ENCODE measurements around the gene EXOC2.
"Not testable (repeated sequence)": the region's sequence is repeated elsewhere in the genome, so short reads cannot be mapped to it uniquely, and the experiment has no call there.

The EXOC2 gene

GRCh38 chr6:710601-711571 lies 17.9 kb upstream of the EXOC2 start:
- intact Hi-C loops (cut with DNase I) = no loop called here
- DNase-seq = peak; percentile 26 to 94 (median 65)

- intact Hi-C loops (cut with DNase I) = no loop called here
- no peak for DNase-seq
These were observed 16.6 kb upstream of the EXOC2 start for GRCh38 chr6:709471-710056.

GRCh38 chr6:708237-708598 lies 15.3 kb upstream of the EXOC2 start:
- intact Hi-C loops (cut with DNase I) = no loop called here
- DNase-seq = no peak

GRCh38 chr6:707576-708236 lies 14.8 kb upstream of the EXOC2 start:
- DNase-seq = no peak

GRCh38 chr6:706819-707381 lies 14.0 kb upstream of the EXOC2 start:
- intact Hi-C loops (cut with DNase I) = no loop called here
- no peak for DNase-seq

More at GRCh38 chr6:707576-708236, 14.8 kb upstream of the EXOC2 start:
- intact Hi-C loops (cut with DNase I) = no loop called here

GRCh38 chr6:706146-706545 lies 13.2 kb upstream of the EXOC2 start:
- intact Hi-C loops (cut with DNase I) = no loop called here
- no peak for DNase-seq

- DNase-seq = no peak
- intact Hi-C loops (cut with DNase I) = no loop called here
These were observed 12.1 kb upstream of the EXOC2 start for GRCh38 chr6:705047-705446.

- DNase-seq = no peak
- intact Hi-C loops (cut with DNase I) = no loop called here
These were observed 11.1 kb upstream of the EXOC2 start for GRCh38 chr6:704046-704445.

- no peak for DNase-seq
- intact Hi-C loops (cut with DNase I) = no loop called here
These were observed 10.6 kb upstream of the EXOC2 start for GRCh38 chr6:703552-703951.

- intact Hi-C loops (cut with DNase I) = no loop called here
- no peak for DNase-seq
These were observed 9.0 kb upstream of the EXOC2 start for GRCh38 chr6:701700-702479.

GRCh38 chr6:701215-701614 lies 8.3 kb upstream of the EXOC2 start:
- DNase-seq = no peak
- intact Hi-C loops (cut with DNase I) = no loop called here

GRCh38 chr6:700490-700889 lies 7.6 kb upstream of the EXOC2 start:
- DNase-seq = no peak
- intact Hi-C loops (cut with DNase I) = no loop called here

- DNase-seq = no peak
- intact Hi-C loops (cut with DNase I) = no loop called here
These were observed 6.4 kb upstream of the EXOC2 start for GRCh38 chr6:699319-699718.

- intact Hi-C loops (cut with DNase I) = not testable (repeated sequence)
- DNase-seq = peak in 1 of 10 donors; percentile 79
These were observed 1.6 kb upstream of the EXOC2 start for GRCh38 chr6:694431-695126.

- intact Hi-C loops (cut with DNase I) = no loop called here
- DNase-seq = peak in 1 of 10 donors; percentile 62
These were observed 727 bp upstream of the EXOC2 start for GRCh38 chr6:693723-694009.

GRCh38 chr6:692356-692851 lies 535 bp downstream of the EXOC2 start:
- DNase-seq = peak in 7 of 10 donors; percentile 32 to 92 (median 44)
- intact Hi-C loops (cut with DNase I) = no loop called here

GRCh38 chr6:689223-689622 lies 3.7 kb downstream of the EXOC2 start:
- intact Hi-C loops (cut with DNase I) = no loop called here

GRCh38 chr6:686497-686896 lies 6.4 kb downstream of the EXOC2 start:
- DNase-seq = no peak
- intact Hi-C loops (cut with DNase I) = no loop called here

More at GRCh38 chr6:689223-689622, 3.7 kb downstream of the EXOC2 start:
- DNase-seq = no peak

- intact Hi-C loops (cut with DNase I) = no loop called here
- no peak for DNase-seq
These were observed 7.9 kb downstream of the EXOC2 start for GRCh38 chr6:684831-685636.
